Cardiac septum (tissue), 1 donor: ENCODE results near the gene ATG13. TPM values are rescaled to one million over a fixed set of nuclear protein-coding genes. Genes with fewer than 3 reads are reported as not detected.

Experiments
- DNase-seq: peaks from one replicate; pipeline ENCODE4 v3.0.0-alpha.2; 2020; ENCODE audit warnings: low spot score
- intact Hi-C: fragments of 100-400 bp; cut with DNase I; formaldehyde crosslinking; loops from one replicate; pipeline ENCODE4 v1.14.0; 2022
- total RNA-seq: library from RNA; stranded (reverse); fragmentation: NEBNext Ultra II Directional; extraction: Animal tissue kit (Norgen Biotek cat#: 25700); gene quantifications from one replicate; pipeline ENCODE4 v1.2.1, GENCODE V29; 2021
- donor health status: DM: no; HTN: no; CAD: no.

ATG13 gene
- total RNA-seq, 1 donor from 2014 or later, result 43.4 TPM

DNA sequence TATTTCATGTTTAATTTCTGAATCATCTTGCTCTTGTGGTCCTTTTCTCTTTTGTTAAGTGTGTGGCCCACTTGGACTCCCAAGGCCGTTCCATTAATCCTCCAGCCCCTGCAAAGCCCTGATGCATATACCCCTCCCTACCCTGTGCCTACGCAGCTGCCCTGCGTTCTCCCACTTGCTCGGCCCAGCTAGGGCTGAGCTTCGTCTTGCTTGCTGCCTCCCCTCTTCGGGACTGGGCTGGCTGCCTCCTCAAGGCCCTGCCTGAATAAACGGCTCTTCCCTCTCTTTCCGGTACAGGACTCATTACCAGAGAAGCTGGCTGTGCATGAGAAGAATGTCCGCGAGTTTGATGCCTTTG lies 54.6 kb downstream of the ATG13 start:
- intact Hi-C loops, result no loop called here
- DNase-seq, result peak; percentile 20

DNA sequence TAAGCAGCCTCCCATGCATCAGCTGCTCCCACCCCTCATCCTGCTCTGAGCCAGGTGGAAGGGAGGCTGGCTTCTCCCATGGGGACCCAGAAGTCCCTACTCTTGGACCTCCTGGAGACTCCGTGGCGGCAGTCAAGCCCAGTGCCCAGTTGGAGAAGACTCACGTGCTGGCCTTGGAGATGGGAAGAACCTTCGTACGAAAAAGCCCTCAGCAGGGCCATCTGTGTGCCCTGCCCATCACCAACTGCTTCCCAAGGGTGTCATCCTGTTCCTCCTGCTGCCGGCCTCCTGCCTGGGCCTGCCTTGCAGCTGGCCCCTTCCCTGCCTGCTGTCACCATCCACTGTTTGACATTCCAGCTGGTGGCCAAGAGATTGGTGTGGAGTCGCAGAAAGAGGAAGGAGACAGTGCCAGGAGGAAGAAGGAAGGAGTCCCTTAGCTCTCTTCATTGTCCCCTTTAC lies 55.1 kb downstream of the ATG13 start:
- intact Hi-C loops, result no loop called here
- DNase-seq, result no peak

DNA sequence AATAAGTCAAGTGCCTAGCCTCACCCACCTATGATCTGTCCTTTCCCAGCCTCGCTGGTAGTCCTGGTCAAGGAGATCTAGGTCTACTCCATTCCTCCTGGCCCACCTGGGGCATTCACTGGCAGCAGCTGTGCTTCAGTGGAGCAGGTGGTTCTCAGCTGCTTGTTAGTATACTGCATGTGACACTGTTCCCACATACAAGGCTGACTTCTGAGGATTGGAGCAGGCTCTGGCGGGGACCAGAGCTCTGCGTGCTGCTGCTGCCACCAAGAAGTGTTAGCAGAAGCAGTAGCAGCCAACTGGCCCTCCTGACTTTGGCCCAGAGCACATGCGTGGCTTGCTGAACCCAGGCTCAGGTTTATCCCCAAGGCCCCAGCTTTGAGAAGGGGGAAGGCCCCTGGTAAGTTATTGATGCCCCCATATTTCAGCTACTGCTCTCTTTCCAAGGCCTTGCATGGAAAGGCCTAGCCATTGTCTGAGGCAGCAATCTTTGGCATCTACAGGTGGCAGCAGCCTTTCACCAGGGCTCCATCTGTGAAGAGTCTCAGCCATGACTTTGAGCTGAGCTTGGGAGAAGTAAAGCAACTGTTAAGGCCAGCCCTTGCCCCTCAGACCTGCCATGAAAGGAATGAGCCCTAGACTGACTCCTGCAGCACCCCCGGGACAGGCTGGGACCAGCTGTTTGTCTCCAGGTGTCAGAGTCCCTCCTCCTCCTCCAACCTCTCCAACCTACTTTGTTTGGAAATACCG lies 56.5 kb downstream of the ATG13 start:
- intact Hi-C loops, result no loop called here
- peak; percentile 62 for DNase-seq

DNA sequence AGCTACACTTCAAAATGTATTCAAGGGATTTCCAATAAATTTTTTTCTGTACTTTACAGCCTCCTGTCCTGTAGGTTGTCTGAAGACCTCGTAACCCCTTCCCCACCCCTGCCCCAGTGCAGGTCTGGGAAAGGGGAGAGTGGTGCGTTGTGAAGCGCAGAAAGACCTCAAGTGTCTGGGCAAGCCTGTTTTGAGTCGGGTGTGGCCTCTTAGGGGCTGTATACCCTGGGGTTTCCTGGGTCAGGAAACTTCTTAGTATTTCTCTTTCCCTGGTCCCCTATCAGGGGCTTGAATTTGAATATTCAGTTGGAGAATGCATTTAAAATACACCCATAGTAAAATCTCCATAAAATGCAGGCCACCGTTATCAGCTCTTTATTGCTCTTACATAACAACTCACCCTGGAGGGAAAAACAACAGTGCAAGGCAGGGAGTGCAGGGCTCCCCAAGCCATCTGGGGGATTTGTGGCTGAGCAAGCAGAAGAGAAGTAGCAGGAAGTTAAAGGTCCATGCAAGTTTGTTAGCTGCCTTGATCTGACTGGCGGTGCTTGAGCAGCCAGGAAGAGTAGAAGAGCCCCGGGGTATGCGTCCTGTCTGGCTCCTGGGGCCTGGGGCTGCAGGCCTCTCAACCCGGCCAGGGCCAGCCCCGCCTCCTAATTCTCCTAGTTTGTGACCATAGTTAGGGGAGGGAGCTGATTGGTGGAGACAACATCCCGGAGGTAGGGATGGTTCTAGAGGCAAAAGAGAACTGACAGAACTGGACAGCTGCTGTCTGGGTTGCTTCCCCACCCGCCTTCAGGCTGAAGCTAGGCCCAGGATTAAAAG lies 57.3 kb downstream of the ATG13 start:
- intact Hi-C loops, result no loop called here
- peak; percentile 17 for DNase-seq

DNA sequence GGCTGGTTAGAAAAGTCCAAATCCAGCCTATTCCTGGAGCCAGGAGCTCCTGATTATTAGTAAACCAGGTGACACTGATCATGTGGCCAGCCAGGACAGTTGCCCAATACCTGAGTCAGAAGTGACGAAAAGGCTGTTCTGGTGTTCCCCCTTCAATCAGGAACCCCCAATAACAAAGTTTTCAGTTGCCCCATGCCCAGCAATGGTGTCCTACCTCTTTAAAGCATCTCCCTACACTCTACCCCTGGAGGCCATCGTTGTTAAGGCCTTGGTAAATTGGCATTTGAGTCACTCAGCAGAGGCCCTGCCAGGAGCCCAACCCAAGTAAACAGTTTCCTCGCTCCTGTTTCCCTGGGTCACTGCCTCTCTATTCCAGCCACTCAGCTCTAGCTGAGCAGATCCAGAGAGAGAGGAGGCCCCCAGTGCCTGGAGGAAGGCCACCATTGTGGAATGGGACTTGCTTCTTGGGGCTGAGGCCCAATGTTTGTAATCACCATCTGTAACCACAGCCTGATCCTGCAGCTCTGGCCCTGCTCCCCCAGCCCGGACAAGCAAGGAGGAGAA lies 58.0 kb downstream of the ATG13 start:
- no peak for DNase-seq
- intact Hi-C loops, result no loop called here

DNA sequence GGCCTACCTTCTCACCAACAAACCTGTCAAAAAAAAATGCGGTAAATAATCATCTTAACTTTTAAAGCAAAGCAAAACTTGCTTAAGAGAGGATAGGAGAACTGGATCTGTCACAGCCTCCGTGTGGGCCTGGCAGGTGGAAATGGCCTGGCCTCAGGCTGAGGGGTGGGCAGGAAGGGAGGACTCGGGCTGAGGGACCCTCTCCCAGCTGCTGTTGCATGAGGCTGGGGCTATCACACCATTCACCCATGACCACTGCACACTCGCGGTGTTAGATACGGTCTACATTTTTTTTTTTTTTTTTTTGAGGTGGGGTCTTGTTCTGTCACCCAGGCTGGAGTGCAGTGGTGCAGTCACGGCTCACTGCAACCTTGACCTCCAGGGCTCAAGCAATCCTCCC lies 58.6 kb downstream of the ATG13 start:
- no peak for DNase-seq
- intact Hi-C loops, result no loop called here

DNA sequence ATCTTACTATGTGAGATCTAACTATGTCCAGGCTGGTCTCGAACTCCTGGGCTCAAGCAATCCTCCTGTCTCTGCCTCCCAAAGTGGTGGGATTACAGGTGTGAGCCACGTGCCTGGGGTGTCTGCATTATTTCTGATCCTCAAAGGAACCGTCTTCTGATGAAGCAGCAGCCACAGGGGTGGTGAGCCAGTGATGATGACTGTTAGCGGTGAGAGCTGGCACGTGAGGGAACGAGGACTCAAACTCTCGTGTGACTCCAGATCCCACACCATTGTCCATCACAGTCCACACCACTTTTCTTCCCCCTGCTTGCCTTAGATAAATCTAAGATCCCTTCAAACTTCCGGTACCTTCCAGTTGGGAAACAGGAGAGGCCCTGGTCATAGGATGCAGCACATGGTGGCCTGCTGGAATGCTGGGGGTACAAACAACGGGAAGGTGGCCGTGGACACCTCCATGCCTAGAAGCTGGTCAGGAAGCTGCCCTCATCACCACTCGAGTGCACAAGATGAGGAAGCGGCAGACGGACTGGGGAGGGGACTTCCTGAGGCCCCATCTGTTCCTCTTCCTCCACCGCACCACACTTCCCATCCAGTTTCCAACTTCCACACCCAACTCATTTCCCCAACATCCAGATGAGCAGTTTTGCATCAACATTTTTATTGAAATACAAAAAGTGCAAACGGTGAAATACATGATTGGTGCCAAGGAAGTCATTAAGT lies 59.2 kb downstream of the ATG13 start:
- peak; percentile 90 for DNase-seq
- intact Hi-C loops, result no loop called here

DNA sequence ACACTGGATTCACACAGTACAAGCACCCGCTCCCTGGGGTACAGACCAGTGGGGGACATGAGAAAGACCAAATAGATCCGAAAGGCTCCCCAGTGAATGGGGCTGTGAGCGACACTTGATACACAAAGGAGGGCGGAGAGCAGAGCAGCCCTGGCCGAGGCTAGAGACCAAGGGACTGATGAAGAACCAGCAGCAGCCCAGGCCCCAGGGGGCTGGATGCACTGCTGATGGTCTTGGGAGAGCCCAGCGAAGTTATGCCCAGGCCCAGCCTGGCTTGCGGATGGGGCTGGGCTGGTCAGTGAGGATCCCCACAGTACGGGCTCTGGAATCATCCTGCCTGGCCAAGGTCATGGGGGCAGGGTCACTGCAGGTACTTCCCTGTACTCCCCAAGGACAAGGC lies 59.8 kb downstream of the ATG13 start:
- intact Hi-C loops, result no loop called here
- no peak for DNase-seq

DNA sequence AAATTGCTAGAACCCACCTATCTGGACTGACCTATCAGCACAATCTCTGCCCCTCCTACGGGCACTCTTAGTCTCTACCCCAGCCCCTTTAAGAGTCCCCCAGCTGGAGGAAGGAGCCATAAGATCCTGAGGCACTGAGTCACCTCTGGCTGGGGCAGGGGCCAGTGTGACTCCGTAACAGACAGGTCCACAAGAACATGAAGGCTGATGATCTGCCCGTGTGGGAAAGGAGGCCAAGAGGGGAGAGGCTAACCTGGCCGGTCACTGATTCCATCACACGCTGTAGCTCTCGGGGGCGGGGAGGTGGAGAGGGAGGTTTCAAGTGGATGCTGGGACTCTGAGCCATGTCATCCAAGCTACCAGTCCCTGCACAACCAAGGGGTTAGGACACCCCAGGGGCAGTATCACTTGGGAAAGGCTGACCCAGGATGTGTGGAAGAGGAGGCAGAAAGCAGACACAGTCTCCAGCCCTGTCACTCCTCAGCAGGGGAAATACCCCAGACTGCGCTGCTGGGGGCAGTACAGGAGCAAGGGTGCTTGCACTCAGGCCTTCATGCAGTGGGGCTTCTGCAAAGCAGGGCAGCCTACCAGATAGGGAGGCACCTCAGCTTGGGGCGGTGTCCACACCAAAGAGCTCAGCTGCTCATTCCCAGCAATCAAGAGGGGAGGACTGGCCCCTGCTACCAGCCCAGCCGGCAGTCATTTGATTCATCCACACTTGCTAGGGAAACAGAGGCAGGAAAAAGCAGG lies 60.8 kb downstream of the ATG13 start:
- intact Hi-C loops, result no loop called here
- DNase-seq, result no peak

DNA sequence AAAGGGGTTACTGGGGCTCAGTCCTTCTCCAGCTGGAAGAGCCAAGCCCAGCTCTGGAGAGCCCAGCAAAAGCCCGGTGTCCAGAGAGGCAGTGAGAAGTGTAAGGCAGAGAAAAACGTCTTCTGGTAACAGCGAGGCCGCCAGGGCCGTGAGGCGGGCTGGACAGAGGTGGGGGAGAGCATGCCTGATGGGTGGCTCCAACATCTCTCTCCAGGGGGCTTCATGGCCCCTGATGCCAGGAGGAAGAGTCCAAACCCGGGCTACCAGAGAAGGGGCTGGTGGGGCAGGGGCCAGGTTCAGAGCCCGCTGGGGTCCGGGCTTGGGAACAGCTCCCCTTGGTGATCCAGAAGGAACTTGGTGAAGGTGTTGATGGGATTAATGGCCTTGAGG lies 61.4 kb downstream of the ATG13 start:
- intact Hi-C loops, result no loop called here
- no peak for DNase-seq

DNA sequence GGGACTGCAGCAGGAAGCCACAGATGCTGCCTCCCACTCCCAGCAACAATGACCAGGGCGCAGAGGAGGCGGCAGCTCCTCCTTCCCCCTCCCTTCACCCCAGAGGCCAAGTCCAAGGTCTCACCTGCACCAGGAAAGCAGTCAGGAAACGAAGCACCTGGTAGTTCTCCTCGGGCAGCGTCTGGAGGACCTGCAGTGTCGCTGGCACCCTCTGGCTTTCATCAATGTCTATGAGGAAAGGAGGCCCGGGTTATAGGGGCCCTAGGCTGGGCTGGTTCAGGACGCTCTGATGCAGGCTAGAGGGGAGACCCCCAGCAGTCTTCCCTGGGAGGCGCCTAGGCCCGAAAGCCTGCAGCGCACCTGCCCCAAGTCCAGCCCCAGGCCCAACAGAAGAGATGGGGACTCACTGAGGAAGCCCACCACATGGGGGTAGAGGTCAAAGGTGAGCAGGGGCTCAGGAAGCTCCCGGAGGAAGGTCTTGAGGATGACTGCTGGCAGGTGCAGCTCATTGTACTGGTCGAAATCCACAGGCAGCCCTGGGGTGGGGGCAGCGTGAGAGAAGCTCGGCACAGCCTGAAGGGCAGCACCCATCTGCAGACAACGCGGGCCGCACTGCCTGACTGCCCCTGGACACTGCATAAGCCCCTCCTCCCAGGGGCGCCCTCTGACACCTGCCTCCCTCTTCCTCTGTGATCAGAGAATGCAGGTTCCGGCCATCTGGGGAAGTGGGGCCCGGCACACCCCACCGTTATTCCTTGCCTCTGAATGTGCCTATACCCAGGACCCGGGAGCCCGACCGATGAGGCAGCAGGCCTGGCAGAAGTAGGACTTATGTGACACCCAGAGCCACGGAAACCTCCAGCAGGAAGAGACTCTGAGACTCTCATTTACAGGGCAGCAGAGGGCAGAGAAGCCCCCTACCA lies 62.1 kb downstream of the ATG13 start:
- intact Hi-C loops, result no loop called here
- DNase-seq, result no peak

DNA sequence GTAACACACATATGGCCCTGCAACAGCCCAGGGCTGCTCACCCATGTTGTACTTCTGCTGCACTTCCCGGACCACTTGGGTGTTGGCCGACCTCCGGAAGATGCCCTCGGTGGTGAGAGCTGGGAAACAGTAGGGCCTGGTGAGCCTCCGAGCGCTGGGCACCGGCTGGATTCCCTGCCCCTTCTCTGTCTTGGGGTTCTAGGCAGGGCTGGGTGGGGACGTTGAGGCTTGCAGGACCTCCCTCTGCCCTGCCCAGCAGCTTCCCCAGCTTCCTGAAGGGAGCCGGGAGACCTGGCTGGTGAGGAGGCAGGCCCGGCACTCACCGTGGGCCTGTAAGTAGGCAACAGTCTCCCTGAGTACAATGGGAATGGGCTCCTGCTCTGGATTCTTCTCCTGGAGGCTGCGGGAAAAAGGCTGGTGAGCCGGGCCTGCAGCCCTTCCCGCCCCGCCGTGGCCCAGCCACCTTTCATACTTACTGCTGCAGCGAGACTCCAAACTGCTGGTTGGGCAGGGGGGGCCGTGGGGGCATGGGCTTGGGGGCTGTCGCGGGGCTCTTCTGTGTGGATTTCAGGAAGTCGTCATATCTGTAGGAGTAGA lies 62.9 kb downstream of the ATG13 start:
- DNase-seq, result no peak
- intact Hi-C loops, result no loop called here

DNA sequence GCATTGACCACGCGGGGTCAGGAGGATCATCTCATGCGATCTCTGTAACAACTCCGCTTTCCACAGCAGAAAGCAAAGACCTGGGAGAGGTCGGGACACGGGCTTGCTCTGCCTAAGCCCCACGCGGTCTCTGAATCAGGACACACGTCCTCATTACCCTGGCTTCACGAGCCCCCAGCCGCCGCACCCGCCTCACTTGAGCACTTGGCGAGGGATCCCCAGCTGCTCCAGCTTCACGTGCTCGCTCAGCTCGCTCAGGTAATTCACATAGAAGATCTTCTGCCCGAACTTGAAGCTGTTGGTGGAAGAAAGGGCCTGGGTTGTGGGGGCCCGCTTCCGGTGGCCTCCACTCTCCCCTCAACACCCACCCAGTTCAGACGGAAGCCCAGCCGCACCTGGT lies 63.5 kb downstream of the ATG13 start:
- intact Hi-C loops, result no loop called here
- no peak for DNase-seq

DNA sequence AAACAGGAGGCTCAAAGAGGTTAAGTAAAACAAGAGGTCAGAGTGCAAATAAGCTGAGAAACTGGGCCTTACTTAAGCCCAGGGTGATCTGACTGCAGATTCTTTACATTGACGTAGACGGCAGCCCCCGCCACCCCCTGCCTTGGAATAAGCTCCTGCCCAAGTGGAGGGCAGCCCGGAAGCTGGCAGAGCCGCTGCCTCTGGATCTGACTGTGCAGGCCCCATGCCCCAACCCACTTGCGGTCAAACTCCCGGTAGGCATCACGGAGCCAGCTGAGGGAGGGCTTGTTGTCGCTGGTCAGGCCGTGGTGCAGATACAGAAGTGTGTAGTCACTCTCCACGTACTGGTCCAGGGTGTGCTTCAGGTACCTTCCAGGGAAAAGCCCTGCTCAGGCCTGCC lies 64.5 kb downstream of the ATG13 start:
- intact Hi-C loops, result no loop called here
- DNase-seq, result no peak

DNA sequence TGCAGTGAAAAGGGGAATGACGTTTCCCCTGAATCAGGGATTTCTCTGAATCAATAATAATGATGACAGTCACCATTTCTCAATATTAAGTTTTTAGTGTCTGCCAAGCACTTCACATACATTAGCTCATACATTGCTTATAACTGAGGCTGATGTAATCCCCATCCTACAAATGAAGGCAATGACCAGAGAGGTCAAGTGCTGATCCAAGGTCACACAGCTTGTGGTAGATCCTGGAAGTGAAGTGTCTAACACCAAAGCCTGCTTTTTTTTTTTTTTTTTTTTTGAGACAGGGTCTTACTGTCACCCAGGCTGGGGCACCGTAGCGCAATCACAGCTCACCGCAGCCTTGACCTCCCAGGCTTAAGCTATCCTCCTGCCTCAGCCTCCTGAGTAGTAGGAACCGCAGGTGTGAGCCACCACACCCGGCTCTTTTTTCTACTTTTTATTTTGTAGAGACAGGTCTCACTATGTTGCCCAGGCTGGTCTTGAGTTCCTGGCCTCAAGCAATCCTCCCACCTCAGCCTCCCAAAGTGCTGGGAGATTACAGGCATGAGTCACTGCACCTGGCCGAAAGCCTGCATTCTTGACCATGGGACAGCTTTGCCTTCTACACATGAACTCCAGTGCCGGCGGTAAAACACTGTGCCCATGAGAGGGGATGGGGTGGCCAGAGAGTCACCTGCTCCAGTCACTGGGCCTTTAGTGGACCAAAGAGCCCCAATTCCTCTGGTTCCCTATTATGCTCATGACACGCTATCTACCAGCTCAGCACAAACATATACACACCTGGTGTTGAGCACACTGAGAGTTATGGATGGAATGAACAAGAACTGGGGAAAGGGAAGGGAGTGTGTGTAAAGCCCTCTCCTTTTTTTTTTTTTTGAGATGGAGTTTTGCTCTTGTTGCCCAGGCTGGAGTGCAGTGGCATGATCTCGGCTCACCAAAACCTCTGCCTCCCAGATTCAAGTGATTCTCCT lies 65.7 kb downstream of the ATG13 start:
- intact Hi-C loops, result no loop called here
- no peak for DNase-seq

DNA sequence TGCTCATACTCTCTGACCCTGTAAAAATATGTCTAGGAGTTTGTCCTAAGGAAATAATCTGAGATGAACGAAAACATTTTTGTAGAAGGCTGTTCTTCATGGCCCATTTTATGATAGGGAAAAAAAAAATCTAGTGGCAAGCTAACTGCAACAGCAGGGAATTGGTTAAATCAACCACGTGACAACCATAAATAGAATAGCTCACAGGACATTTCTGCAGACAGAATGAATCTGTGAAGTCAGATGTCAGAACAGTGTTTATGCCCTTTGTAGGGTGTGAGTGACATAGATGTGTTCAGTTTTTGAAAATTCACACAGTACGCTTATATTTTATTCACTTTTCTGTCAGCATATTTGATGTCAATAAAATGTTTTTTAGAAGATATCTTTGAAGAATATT lies 67.0 kb downstream of the ATG13 start:
- DNase-seq, result no peak
- intact Hi-C loops, result no loop called here
